D721Med (cell line): ENCODE results near the gene TACR2.

Experiments used
- DNase-seq: peaks from one replicate; pipeline ENCODE4 v3.0.0; 2011; ENCODE audit warnings: low spot score; ENCODE audit not compliant: insufficient read length
- FAIRE-seq: peaks from 2 replicates; lab custom pipeline; 2011; peaks lifted over from hg19 to GRCh38; lab: Jason Lieb, UNC
- TF ChIP-seq, protein P1 (sequence below): IDR thresholded peaks from 2 replicates; pipeline ENCODE4 v1.5.1; 2012; ENCODE audit warnings: mild to moderate bottlenecking, control low read depth; ENCODE audit not compliant: insufficient read depth; ENCODE audit errors: missing control alignments

Gene TACR2

DNA sequence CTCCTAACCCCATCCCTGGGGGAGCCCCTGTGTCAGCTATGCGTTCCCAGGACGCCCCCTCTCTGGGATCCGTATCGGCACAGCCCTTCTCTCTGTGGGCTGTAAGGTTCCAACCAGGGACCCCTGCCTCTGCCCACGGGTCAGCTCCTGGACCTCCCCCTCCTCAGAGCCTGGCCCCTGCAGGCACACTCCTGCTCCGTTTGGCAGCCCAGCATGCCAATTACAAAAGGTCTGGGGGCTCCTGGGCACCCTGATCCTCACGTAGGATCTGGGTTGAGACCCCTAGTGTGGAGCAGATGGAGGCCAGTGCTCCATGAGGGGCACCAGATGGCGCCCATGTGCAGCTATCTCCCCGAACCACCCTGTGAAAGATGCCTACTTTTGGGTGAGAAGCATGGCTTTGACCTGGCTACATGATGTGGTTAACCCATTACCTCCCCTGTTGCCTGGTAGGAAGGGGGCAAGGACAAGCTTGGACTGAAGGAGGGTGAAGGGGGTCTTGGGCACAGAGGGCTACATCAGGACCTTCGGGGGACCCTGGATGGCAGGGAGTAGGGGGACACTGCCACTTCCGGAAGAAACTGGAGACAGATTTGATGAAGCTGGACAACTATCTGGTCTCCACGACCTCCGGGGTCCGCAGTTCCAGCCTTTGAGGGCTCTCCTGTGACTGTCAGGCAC is 9.0 kb downstream of the TACR2 start:
- DNase-seq (no peak), FAIRE-seq (no peak)

DNA sequence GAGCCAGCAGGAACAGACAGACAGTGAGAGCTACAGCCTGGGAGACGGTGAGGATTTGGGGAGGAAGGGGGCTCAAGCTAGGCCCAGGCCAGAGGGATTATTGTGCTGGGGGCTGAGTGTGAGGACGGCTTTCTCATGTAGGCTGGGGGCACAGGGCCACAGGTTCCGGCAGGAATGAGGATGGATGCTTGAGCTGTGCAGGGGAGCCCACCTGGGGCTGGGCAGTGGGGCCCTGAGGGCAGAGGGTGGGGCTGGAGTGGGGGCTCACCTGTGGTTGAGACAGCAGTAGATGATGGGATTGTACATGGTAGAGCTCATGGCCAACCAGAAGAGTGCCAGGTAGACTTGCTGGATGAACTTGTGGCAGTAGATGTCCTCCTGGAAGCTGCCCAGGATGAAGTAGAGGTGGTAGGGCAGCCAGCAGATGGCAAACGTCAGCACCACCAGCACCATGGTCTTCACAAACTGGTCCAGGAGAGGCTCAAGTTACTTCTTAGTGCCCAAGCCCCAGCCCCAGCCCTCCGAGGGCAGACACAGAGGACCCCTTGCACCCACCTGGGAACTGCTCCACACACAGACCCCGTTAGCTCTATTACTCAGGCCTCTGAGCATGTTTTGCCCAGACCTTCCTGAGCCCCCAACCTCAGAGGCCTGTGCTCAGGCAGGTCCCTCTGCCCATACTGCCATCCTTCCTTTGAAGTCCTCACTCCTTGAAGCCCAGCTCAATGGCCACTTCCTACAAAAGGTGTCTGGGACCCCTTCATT is 9.7 kb downstream of the TACR2 start:
- FAIRE-seq = no peak
- DNase-seq = no peak

More for the DNA sequence above, 9.0 kb downstream of the TACR2 start:
- TF ChIP-seq, protein P1, sequence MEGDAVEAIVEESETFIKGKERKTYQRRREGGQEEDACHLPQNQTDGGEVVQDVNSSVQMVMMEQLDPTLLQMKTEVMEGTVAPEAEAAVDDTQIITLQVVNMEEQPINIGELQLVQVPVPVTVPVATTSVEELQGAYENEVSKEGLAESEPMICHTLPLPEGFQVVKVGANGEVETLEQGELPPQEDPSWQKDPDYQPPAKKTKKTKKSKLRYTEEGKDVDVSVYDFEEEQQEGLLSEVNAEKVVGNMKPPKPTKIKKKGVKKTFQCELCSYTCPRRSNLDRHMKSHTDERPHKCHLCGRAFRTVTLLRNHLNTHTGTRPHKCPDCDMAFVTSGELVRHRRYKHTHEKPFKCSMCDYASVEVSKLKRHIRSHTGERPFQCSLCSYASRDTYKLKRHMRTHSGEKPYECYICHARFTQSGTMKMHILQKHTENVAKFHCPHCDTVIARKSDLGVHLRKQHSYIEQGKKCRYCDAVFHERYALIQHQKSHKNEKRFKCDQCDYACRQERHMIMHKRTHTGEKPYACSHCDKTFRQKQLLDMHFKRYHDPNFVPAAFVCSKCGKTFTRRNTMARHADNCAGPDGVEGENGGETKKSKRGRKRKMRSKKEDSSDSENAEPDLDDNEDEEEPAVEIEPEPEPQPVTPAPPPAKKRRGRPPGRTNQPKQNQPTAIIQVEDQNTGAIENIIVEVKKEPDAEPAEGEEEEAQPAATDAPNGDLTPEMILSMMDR = no peak

DNA sequence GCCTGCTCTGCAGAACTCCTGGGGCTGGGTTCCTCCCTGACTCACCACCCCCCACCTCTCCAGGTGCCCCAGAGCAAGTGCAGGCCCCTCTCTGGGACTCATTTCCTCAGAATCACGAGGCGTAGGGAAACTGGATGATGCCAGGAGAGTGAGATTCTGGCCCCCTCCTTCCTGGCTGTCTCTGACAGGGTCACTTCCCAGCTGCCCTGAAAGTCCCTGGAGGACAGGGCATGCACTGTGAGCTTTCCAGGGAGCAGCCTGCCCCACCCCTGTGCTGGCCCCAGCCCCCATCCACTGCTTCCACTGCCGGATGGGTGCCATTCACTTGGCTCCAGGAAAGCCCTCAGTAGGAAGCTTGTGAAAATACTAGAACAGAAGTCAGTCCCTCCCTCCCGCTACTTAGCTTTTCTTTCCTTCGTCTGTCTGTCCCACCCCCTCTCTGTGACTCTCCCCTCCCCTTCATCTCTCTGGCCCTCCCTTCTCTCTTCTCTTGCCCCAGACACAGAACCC is 10.4 kb downstream of the TACR2 start:
- FAIRE-seq (no peak), DNase-seq (no peak)
- TF ChIP-seq, protein P1 = no peak

More for the DNA sequence above, 9.7 kb downstream of the TACR2 start:
- TF ChIP-seq, protein P1 = no peak

DNA sequence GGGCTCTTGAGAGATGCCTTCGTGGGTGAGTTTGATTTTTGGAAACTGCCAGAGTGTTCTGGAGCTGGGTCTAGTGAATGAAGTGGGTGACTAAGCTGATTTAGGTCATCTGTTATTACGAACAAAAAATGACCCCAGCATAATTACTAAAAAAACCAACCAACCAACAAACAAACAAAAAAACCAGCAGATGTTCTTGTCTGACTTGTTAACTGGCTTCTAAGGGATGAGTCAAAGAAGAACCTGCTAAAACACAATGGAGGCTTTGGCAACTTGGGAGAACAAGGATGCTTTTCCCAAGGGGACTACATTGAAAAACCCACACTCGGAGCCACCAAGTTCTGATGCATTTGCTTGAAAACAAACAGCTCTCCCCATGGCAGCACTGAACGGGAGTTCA is 11.5 kb downstream of the TACR2 start:
- TF ChIP-seq, protein P1 = no peak
- DNase-seq = no peak
- FAIRE-seq = no peak

DNA sequence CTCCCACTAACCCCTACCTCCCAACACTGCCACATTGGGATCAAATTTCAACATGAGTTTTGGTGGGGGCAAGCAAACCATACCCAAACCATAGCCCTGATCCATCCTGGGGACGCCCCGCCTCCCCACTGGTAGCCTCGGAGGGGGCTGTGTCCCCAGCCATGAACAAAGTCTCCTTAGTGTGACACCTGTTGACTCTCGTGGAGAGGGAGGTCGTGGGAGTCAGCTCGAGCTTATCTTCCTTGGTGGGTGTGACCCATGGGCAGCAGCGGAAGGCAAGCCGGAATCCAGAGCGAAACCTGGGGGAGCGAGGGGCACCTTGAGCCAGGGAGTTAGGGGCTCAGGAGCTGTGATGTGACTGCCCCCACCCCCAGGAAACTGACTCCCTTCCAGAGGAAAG is 11.9 kb downstream of the TACR2 start:
- FAIRE-seq (no peak), DNase-seq (no peak)
- TF ChIP-seq, protein P1 = no peak

DNA sequence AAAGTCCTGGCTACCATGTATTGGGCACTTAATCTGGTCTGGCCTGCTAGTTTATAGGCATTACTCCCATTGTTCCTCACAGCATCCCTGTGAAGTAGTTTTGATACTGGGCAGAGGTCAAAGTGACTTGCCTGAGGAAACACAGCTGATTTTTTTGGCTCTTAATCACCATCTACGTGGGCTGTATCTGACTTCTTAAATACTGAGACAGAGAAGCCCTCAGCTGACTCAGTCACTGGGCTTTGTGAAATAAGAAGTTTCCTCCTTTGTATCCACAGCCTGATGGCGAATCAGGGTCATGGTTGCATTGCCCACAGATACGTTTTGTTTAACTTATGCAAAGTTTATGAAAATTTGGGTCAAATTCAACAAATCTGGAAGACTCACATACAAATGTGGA is 13.2 kb downstream of the TACR2 start:
- FAIRE-seq (no peak), DNase-seq (no peak)
- TF ChIP-seq, protein P1 = no peak
